ENCODE measurements around the gene TTC9C.

DNA sequence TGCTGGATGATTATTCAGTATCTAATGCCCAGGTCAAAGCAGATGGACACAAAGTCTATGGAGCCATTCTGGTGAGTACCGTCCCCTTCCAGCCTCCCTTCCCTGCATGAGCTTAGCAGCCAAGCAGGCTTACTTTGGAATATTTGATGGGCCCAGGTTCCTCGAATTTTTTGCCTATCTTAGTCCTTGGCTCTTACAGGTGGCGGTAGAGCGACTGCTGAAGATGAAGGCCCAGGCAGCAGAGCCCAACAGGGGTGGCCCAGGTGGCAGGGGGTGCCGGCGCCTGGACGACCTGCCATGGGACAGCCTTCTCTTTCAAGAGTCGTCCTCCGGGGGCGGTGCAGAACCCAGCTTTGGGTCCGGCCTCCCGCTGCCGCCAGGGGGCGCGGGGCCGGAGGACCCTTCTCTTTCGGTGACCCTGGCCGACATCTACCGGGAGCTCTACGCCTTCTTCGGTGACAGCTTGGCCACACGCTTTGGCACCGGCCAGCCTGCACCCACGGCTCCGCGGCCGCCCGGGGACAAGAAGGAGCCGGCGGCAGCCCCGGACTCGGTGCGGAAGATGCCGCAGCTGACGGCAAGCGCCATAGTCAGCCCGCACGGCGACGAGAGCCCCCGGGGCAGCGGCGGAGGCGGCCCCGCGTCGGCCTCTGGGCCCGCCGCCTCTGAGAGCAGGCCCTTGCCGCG is 58.2 kb downstream of the TTC9C start:
- TF ChIP-seq, protein P1, sequence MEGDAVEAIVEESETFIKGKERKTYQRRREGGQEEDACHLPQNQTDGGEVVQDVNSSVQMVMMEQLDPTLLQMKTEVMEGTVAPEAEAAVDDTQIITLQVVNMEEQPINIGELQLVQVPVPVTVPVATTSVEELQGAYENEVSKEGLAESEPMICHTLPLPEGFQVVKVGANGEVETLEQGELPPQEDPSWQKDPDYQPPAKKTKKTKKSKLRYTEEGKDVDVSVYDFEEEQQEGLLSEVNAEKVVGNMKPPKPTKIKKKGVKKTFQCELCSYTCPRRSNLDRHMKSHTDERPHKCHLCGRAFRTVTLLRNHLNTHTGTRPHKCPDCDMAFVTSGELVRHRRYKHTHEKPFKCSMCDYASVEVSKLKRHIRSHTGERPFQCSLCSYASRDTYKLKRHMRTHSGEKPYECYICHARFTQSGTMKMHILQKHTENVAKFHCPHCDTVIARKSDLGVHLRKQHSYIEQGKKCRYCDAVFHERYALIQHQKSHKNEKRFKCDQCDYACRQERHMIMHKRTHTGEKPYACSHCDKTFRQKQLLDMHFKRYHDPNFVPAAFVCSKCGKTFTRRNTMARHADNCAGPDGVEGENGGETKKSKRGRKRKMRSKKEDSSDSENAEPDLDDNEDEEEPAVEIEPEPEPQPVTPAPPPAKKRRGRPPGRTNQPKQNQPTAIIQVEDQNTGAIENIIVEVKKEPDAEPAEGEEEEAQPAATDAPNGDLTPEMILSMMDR (conservative IDR thresholded peaks at IDR 0.05; ENCODE audit: low read depth, low read length) = peak; percentile 98
- TF ChIP-seq EZH2 (IDR thresholded peaks at IDR 0.05; ENCODE audit: borderline replicate concordance, low read depth, low read length, poor library complexity, severe bottlenecking) = no peak

Measured in A673 (cell line).